ENCODE measurements around the gene SEC24D.

Gene SEC24D

DNA sequence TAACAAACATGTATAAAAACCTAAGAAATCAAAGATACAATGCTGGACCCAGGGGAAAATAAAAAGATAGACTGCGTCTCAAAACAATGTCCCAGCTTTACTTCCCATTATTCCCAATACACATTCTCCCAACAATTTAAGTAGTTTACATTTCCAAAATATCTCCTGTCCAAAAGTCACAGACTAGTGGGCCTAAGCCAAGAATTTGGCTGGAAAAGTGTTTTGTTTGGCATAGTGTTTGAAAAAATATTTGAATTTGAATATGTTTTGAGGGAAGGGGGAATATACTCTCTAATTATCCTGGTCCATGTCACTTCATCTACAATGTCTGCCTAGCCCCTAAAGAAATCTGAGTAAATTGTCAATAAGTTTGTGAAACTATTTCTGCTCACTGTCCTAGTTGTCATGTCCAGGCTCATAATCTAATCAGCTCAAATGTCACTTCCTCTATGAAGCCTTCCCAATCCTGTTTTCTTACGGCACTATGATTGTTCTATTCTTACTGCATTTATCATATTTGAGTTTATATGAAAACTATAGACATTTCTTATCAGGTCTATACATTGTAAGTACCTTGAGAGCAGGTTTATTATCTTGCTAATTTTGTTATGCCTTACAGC, 74.4 kb downstream of the SEC24D start:
- ChIA-PET CTCF (interaction anchor here (1.8 kb wide), 1 partner anchor 20 kb away, joined by 6 read pairs; no protein-coding TSS in a partner anchor), POLR2A (no interaction called here)
- H3K27ac ChIP-seq (ENCODE audit: extremely low read depth, low read depth, low read length) = no peak overlapping the region
- H3K36me3 ChIP-seq (ENCODE audit: control insufficient read depth in 2 of 2, insufficient read depth in 1 of 2, low read length in 2 of 2) = peaks cover 0 to 44% of the 10 kb centered on the region in 2 experiments; a peak in 1 of 3 replicates
- H3K4me3 ChIP-seq (ENCODE audit: low read depth, low read length) = no peak overlapping the region
- no peaks in the 10 kb centered on the region for H3K4me1 ChIP-seq (ENCODE audit: control insufficient read depth, insufficient read depth, low read length)
- no peaks in the 10 kb centered on the region for H3K9me3 ChIP-seq (ENCODE audit: control insufficient read depth, insufficient read depth, low read depth, low read length)
- TF ChIP-seq SCRT2 (tag by site-specific recombination; IDR thresholded peaks at IDR 0.05) (no peak), IKZF3 (tag by site-specific recombination; IDR thresholded peaks at IDR 0.05) (no peak), ZNF416 (tag by site-specific recombination; IDR thresholded peaks at IDR 0.05) (no peak), ZNF221 (tag by site-specific recombination; IDR thresholded peaks at IDR 0.05; ENCODE audit: borderline replicate concordance) (no peak), ZNF600 (tag by site-specific recombination; IDR thresholded peaks at IDR 0.05) (no peak), ZNF280C (tag by site-specific recombination; IDR thresholded peaks at IDR 0.05) (no peak), ZFHX2 (tag by site-specific recombination; conservative IDR thresholded peaks at IDR 0.05) (no peak), ZNF701 (tag by site-specific recombination; IDR thresholded peaks at IDR 0.05) (no peak), KLF7 (tag by site-specific recombination; IDR thresholded peaks at IDR 0.05; ENCODE audit: borderline replicate concordance) (no peak), YY1 (tag by site-specific recombination; IDR thresholded peaks at IDR 0.05) (no peak), ZNF704 (tag by site-specific recombination; IDR thresholded peaks at IDR 0.05) (no peak), YY2 (tag by site-specific recombination; IDR thresholded peaks at IDR 0.05) (no peak), ZNF148 (tag by site-specific recombination; IDR thresholded peaks at IDR 0.05; ENCODE audit: borderline replicate concordance) (no peak), ZNF266 (tag by site-specific recombination; IDR thresholded peaks at IDR 0.05; ENCODE audit: low read depth) (no peak)

DNA sequence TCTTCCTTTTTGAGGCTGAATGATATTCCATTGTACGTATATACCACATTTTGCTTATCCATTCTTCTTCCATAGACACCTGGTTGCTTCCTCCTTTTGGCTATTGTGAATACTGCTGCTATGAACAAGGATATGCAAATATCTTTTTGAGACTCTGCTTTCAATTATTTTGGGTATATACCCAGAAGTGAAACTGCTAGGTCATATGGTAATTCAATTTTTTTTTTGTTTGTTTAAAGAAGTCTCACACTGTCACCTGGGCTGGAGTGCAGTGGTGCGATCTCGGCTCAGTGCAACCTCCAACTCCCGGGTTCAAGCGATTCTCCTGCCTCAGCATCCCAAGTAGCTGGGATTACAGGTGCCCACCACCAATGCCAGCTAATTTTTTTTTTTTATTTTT, 75.4 kb downstream of the SEC24D start:
- no peaks in the 10 kb centered on the region for H3K9me3 ChIP-seq (ENCODE audit: control insufficient read depth, insufficient read depth, low read depth, low read length)
- peaks cover 0 to 38% of the 10 kb centered on the region in 2 experiments; a peak in 1 of 3 replicates for H3K36me3 ChIP-seq (ENCODE audit: control insufficient read depth in 2 of 2, insufficient read depth in 1 of 2, low read length in 2 of 2)
- ChIA-PET CTCF (interaction anchor here (0.5 to 0.6 kb wide), 2 partner anchors 478 to 1654 kb away, joined by 3 to 4 read pairs; no protein-coding TSS in a partner anchor), POLR2A (no interaction called here)
- TF ChIP-seq ZNF513 (tag by site-specific recombination; IDR thresholded peaks at IDR 0.05) (no peak), KLF9 (tag by site-specific recombination; IDR thresholded peaks at IDR 0.05; ENCODE audit: low read depth) (no peak), ZNF48 (tag by site-specific recombination; IDR thresholded peaks at IDR 0.05) (no peak), ZNF560 (tag by site-specific recombination; IDR thresholded peaks at IDR 0.05; ENCODE audit: borderline replicate concordance) (no peak), ZNF777 (tag by site-specific recombination; IDR thresholded peaks at IDR 0.05; ENCODE audit: borderline replicate concordance) (no peak)
- TF ChIP-seq, protein P1, sequence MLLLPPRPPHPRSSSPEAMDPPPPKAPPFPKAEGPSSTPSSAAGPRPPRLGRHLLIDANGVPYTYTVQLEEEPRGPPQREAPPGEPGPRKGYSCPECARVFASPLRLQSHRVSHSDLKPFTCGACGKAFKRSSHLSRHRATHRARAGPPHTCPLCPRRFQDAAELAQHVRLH (tag by site-specific recombination; IDR thresholded peaks at IDR 0.05) = no peak
- no peak overlapping the region for H3K27ac ChIP-seq (ENCODE audit: extremely low read depth, low read depth, low read length)
- H3K4me1 ChIP-seq (ENCODE audit: control insufficient read depth, insufficient read depth, low read length) = no peaks in the 10 kb centered on the region; the same call in 1 of the 2 replicates
- no peak overlapping the region for H3K4me3 ChIP-seq (ENCODE audit: low read depth, low read length)

Measured in HEK293 (cell line).